GM12801 (cell line): Measurements from ENCODE around the gene NTM.

Experiments used
- CTCF ChIP-seq: IDR thresholded peaks from one replicate; pipeline ENCODE4 v1.5.1; 2011; ENCODE audit warnings: control low read depth; ENCODE audit not compliant: insufficient read length; ENCODE audit errors: extremely low read depth

Gene NTM

GRCh38 chr11:131460931-131461330, 90.5 kb downstream of the NTM start:
- TF ChIP-seq CTCF = no peak

GRCh38 chr11:131462622-131463021, 92.2 kb downstream of the NTM start:
- TF ChIP-seq CTCF = no peak

GRCh38 chr11:131463162-131463561, 92.7 kb downstream of the NTM start:
- TF ChIP-seq CTCF = no peak

- TF ChIP-seq CTCF = no peak
Observed at GRCh38 chr11:131463649-131464425, 93.4 kb downstream of the NTM start.

GRCh38 chr11:131464461-131464860, 94.0 kb downstream of the NTM start:
- TF ChIP-seq CTCF = no peak

- TF ChIP-seq CTCF = no peak
Observed at GRCh38 chr11:131465039-131465438, 94.6 kb downstream of the NTM start.

- TF ChIP-seq CTCF = no peak
Observed at GRCh38 chr11:131465746-131466145, 95.3 kb downstream of the NTM start.
